C4-2B (cell line): ENCODE results near the gene DNAH12.

Source experiments
- ZFX ChIP-seq: fragments of 450-650 bp; IDR thresholded peaks from 2 replicates; pipeline ENCODE4 v1.6.1; 2017
- TF ChIP-seq, protein P1 (sequence below): fragments of 450-650 bp; conservative IDR thresholded peaks from 2 replicates; pipeline ENCODE4 v1.5.1; 2017; ENCODE audit warnings: mild to moderate bottlenecking

DNA sequence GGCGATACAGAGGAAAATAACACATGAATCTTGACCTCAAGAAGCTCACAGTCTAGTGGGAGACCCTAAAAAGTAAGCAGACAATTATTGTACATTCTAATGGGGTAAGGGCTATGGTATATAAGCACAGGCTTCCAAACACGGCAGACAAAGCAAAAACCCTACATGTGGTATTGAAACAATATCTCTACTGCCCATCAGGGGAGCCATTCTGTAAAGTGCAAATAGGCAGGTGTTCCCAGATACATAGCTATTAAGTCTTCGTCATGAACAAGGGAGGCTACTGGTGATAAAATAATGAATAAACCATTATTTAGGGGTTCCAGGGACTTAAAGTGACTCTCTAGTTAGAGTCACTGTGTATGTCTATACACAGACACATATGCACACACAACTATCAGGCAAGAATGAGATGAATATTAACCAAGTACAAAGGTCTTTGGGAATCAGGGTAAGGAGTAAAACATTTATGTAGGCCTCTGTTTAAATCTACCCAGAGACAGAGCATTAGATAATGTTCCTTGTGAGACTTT lies 213.0 kb downstream of the DNAH12 start:
- TF ChIP-seq, protein P1, sequence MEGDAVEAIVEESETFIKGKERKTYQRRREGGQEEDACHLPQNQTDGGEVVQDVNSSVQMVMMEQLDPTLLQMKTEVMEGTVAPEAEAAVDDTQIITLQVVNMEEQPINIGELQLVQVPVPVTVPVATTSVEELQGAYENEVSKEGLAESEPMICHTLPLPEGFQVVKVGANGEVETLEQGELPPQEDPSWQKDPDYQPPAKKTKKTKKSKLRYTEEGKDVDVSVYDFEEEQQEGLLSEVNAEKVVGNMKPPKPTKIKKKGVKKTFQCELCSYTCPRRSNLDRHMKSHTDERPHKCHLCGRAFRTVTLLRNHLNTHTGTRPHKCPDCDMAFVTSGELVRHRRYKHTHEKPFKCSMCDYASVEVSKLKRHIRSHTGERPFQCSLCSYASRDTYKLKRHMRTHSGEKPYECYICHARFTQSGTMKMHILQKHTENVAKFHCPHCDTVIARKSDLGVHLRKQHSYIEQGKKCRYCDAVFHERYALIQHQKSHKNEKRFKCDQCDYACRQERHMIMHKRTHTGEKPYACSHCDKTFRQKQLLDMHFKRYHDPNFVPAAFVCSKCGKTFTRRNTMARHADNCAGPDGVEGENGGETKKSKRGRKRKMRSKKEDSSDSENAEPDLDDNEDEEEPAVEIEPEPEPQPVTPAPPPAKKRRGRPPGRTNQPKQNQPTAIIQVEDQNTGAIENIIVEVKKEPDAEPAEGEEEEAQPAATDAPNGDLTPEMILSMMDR = no peak
- TF ChIP-seq ZFX = no peak
